Activated CD4-positive, CD25-positive, alpha-beta regulatory T cell treated with anti-CD3 and anti-CD28 coated beads, Interleukin-2, amount 50 U/mL, for 72 hours (primary cell): ENCODE measurements around the gene ITPR1.

Source experiments
- DNase-seq: peaks from one replicate; pipeline ENCODE4 v3.0.0; 2021

The ITPR1 gene

GRCh38 chr3:4599612-4600011 is 106.5 kb downstream of the ITPR1 start:
- no peak for DNase-seq

- no peak for DNase-seq
Measured at GRCh38 chr3:4600493-4600892, 107.3 kb downstream of the ITPR1 start.

- no peak for DNase-seq
Measured at GRCh38 chr3:4601892-4602291, 108.7 kb downstream of the ITPR1 start.

GRCh38 chr3:4604693-4605092 is 111.5 kb downstream of the ITPR1 start:
- no peak for DNase-seq

- DNase-seq: no peak
Measured at GRCh38 chr3:4606911-4607310, 113.8 kb downstream of the ITPR1 start.

GRCh38 chr3:4613366-4613765 is 120.2 kb downstream of the ITPR1 start:
- no peak for DNase-seq

GRCh38 chr3:4614070-4614469 is 120.9 kb downstream of the ITPR1 start:
- DNase-seq: no peak

GRCh38 chr3:4614927-4615326 is 121.8 kb downstream of the ITPR1 start:
- DNase-seq: no peak

GRCh38 chr3:4615750-4616149 is 122.6 kb downstream of the ITPR1 start:
- no peak for DNase-seq

GRCh38 chr3:4623421-4623999 is 130.4 kb downstream of the ITPR1 start:
- no peak for DNase-seq

GRCh38 chr3:4627651-4628375 is 134.7 kb downstream of the ITPR1 start:
- DNase-seq: no peak

GRCh38 chr3:4629095-4630007 is 136.2 kb downstream of the ITPR1 start:
- no peak for DNase-seq

GRCh38 chr3:4633078-4634004 is 140.2 kb downstream of the ITPR1 start:
- no peak for DNase-seq

GRCh38 chr3:4634894-4635293 is 141.7 kb downstream of the ITPR1 start:
- no peak for DNase-seq

GRCh38 chr3:4637265-4637664 is 144.1 kb downstream of the ITPR1 start:
- DNase-seq: no peak

GRCh38 chr3:4641863-4642563 is 148.9 kb downstream of the ITPR1 start:
- no peak for DNase-seq

- DNase-seq: no peak
Measured at GRCh38 chr3:4642611-4643010, 149.5 kb downstream of the ITPR1 start.

GRCh38 chr3:4643904-4644547 is 150.9 kb downstream of the ITPR1 start:
- no peak for DNase-seq

GRCh38 chr3:4644951-4645350 is 151.8 kb downstream of the ITPR1 start:
- DNase-seq: no peak

- no peak for DNase-seq
Measured at GRCh38 chr3:4645468-4645867, 152.3 kb downstream of the ITPR1 start.

- DNase-seq: no peak
Measured at GRCh38 chr3:4647411-4647810, 154.3 kb downstream of the ITPR1 start.
